Neural crest cell (in vitro differentiated cells): ENCODE measurements around the gene TGFBR2. TPM values are rescaled to one million over a fixed set of nuclear protein-coding genes. Genes with fewer than 3 reads are reported as not detected.

Source experiments
- DNase-seq: peaks from one replicate; pipeline ENCODE4 v3.0.0; 2021; ENCODE audit warnings: low read depth, mixed read lengths, low spot score
- H3K27ac Mint-ChIP-seq: one replicate; pipeline ENCODE4 v1.8.0; 2021; ENCODE audit warnings: mild to moderate bottlenecking, mixed read lengths; ENCODE audit not compliant: unreplicated experiment
- H3K27me3 Mint-ChIP-seq: 2 replicates; pipeline ENCODE4 v1.8.0; 2021; ENCODE audit warnings: low read depth, mild to moderate bottlenecking, mixed read lengths
- H3K36me3 Mint-ChIP-seq: 2 replicates; pipeline ENCODE4 v1.8.0; 2021; ENCODE audit warnings: low read depth, mild to moderate bottlenecking, mixed read lengths
- H3K4me1 Mint-ChIP-seq: 2 replicates; pipeline ENCODE4 v1.8.0; 2021; ENCODE audit warnings: mixed read lengths
- H3K4me3 Mint-ChIP-seq: one replicate; pipeline ENCODE4 v1.8.0; 2021; ENCODE audit warnings: mild to moderate bottlenecking, mixed read lengths
- H3K9me3 Mint-ChIP-seq: 2 replicates; pipeline ENCODE4 v1.8.0; 2021; ENCODE audit warnings: mixed read lengths
- total RNA-seq: library from RNA; stranded (reverse); gene quantifications from 2 replicates; pipeline ENCODE4 v1.2.1, GENCODE V29; 2021
- TF ChIP-seq, protein P1 (sequence below): fragments of 200-600 bp; sonication (generic); conservative IDR thresholded peaks from 2 replicates; pipeline ENCODE4 v1.5.0; 2021; ENCODE audit warnings: antibody characterized with exemption, mild to moderate bottlenecking

Gene TGFBR2
- total RNA-seq, 1 donor from 2014 or later, result 8.7 TPM

- no peaks in the 10 kb centered on the region for H3K27me3 Mint-ChIP-seq
- no peaks in the 10 kb centered on the region for H3K9me3 Mint-ChIP-seq
- peaks cover 47% of the 10 kb centered on the region for H3K4me1 Mint-ChIP-seq
- H3K36me3 Mint-ChIP-seq, result peaks cover 9% of the 10 kb centered on the region
- TF ChIP-seq, protein P1, sequence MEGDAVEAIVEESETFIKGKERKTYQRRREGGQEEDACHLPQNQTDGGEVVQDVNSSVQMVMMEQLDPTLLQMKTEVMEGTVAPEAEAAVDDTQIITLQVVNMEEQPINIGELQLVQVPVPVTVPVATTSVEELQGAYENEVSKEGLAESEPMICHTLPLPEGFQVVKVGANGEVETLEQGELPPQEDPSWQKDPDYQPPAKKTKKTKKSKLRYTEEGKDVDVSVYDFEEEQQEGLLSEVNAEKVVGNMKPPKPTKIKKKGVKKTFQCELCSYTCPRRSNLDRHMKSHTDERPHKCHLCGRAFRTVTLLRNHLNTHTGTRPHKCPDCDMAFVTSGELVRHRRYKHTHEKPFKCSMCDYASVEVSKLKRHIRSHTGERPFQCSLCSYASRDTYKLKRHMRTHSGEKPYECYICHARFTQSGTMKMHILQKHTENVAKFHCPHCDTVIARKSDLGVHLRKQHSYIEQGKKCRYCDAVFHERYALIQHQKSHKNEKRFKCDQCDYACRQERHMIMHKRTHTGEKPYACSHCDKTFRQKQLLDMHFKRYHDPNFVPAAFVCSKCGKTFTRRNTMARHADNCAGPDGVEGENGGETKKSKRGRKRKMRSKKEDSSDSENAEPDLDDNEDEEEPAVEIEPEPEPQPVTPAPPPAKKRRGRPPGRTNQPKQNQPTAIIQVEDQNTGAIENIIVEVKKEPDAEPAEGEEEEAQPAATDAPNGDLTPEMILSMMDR, result no peak
- no peak for DNase-seq
- no peak overlapping the region for H3K27ac Mint-ChIP-seq
- no peak overlapping the region for H3K4me3 Mint-ChIP-seq
Measured at GRCh38 chr3:30683769-30684168, 77.4 kb downstream of the TGFBR2 start.

GRCh38 chr3:30684356-30684755, 78.0 kb downstream of the TGFBR2 start:
- H3K27ac Mint-ChIP-seq, result no peak overlapping the region
- peaks cover 47% of the 10 kb centered on the region for H3K4me1 Mint-ChIP-seq
- H3K27me3 Mint-ChIP-seq, result no peaks in the 10 kb centered on the region
- H3K9me3 Mint-ChIP-seq, result no peaks in the 10 kb centered on the region
- TF ChIP-seq, protein P1, result no peak
- no peak for DNase-seq
- H3K4me3 Mint-ChIP-seq, result no peak overlapping the region
- peaks cover 7% of the 10 kb centered on the region for H3K36me3 Mint-ChIP-seq

- TF ChIP-seq, protein P1, result no peak
Measured at GRCh38 chr3:30685267-30685667, 78.9 kb downstream of the TGFBR2 start.

DNA sequence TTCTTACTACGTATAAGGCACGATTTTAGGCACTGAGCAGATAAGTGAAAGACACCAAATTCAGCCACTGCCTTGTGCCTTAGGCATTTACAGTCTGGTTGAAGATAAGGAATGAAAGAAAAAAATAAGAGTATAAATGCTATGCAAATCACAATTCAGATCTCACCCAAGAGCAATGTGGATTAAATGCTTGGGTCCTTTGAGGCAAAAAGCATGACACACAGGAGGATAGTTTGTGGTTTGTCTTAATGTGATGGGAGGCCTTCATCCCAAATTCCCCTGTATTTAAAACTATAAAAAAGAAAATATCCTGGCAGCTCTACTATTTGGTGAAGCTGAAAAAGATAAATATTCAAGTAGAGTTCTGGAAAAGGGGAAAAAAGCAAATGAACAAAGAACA, 79.8 kb downstream of the TGFBR2 start:
- H3K27ac Mint-ChIP-seq, result no peak overlapping the region
- H3K36me3 Mint-ChIP-seq, result peaks cover 7% of the 10 kb centered on the region
- no peaks in the 10 kb centered on the region for H3K9me3 Mint-ChIP-seq
- H3K4me3 Mint-ChIP-seq, result no peak overlapping the region
- peaks cover 42% of the 10 kb centered on the region for H3K4me1 Mint-ChIP-seq
- TF ChIP-seq, protein P1, result no peak
- DNase-seq, result no peak
- no peaks in the 10 kb centered on the region for H3K27me3 Mint-ChIP-seq

More at GRCh38 chr3:30685267-30685667, 78.9 kb downstream of the TGFBR2 start:
- DNase-seq, result no peak
- H3K36me3 Mint-ChIP-seq, result peaks cover 7% of the 10 kb centered on the region
- no peaks in the 10 kb centered on the region for H3K27me3 Mint-ChIP-seq
- no peaks in the 10 kb centered on the region for H3K9me3 Mint-ChIP-seq
- no peak overlapping the region for H3K4me3 Mint-ChIP-seq
- H3K27ac Mint-ChIP-seq, result no peak overlapping the region
- peaks cover 42% of the 10 kb centered on the region for H3K4me1 Mint-ChIP-seq

GRCh38 chr3:30686799-30687198, 80.4 kb downstream of the TGFBR2 start:
- no peak overlapping the region for H3K27ac Mint-ChIP-seq
- H3K36me3 Mint-ChIP-seq, result peaks cover 7% of the 10 kb centered on the region
- H3K9me3 Mint-ChIP-seq, result no peaks in the 10 kb centered on the region
- no peaks in the 10 kb centered on the region for H3K27me3 Mint-ChIP-seq
- H3K4me3 Mint-ChIP-seq, result no peak overlapping the region
- TF ChIP-seq, protein P1, result no peak
- peaks cover 35% of the 10 kb centered on the region for H3K4me1 Mint-ChIP-seq
- DNase-seq, result no peak
